Endodermal cell (in vitro differentiated cells): Measurements from ENCODE around the gene GART. TPM values are rescaled to one million over a fixed set of nuclear protein-coding genes. Genes with fewer than 3 reads are reported as not detected.
"Not testable (repeated sequence)": the region's sequence is repeated elsewhere in the genome, so short reads cannot be mapped to it uniquely, and the experiment has no call there.

Experiments used
- DNase-seq: peaks from one replicate; pipeline ENCODE4 v3.0.0-alpha.2; 2017
- H3K27ac ChIP-seq: 2 replicates; pipeline ENCODE4 v1.5.1; 2013; ENCODE audit warnings: mild to moderate bottlenecking, low read depth, low read length, moderate library complexity
- H3K27me3 ChIP-seq: 2 replicates; pipeline ENCODE4 v1.6.1; 2013; ENCODE audit warnings: mild to moderate bottlenecking, low read length, moderate library complexity; ENCODE audit not compliant: insufficient read depth, control insufficient read depth, poor library complexity, severe bottlenecking
- H3K36me3 ChIP-seq: 2 replicates; pipeline ENCODE4 v1.7.0; 2013; ENCODE audit warnings: mild to moderate bottlenecking, low read length, moderate library complexity; ENCODE audit not compliant: control insufficient read depth, insufficient read depth
- H3K4me1 ChIP-seq: one replicate; pipeline ENCODE4 v1.7.0; 2013; ENCODE audit warnings: low read length; ENCODE audit not compliant: control insufficient read depth, insufficient read depth
- H3K4me3 ChIP-seq: 2 replicates; pipeline ENCODE4 v1.5.1; 2013; ENCODE audit warnings: mild to moderate bottlenecking, low read length, moderate library complexity
- H3K9ac ChIP-seq: 2 replicates; pipeline ENCODE4 v1.6.1; 2013; ENCODE audit warnings: mild to moderate bottlenecking, low read length, moderate library complexity; ENCODE audit not compliant: poor library complexity, severe bottlenecking; ENCODE audit errors: extremely low read depth
- H3K9me3 ChIP-seq: 2 replicates; pipeline ENCODE4 v1.6.1; 2013; ENCODE audit warnings: mild to moderate bottlenecking, low read length, moderate library complexity; ENCODE audit not compliant: control insufficient read depth
- H3K27ac Mint-ChIP-seq: 2 replicates; pipeline ENCODE4 v1.8.0; 2020; ENCODE audit warnings: mixed read lengths
- H3K27me3 Mint-ChIP-seq: 2 replicates; pipeline ENCODE4 v1.8.0; 2021; ENCODE audit warnings: mild to moderate bottlenecking, mixed read lengths; ENCODE audit not compliant: insufficient read depth
- H3K36me3 Mint-ChIP-seq: 2 replicates; pipeline ENCODE4 v1.8.0; 2020; ENCODE audit warnings: low read depth, mixed read lengths
- H3K4me1 Mint-ChIP-seq: 2 replicates; pipeline ENCODE4 v1.8.0; 2020; ENCODE audit warnings: mixed read lengths
- H3K4me3 Mint-ChIP-seq: 2 replicates; pipeline ENCODE4 v1.8.0; 2020; ENCODE audit warnings: mild to moderate bottlenecking, moderate library complexity, mixed read lengths
- H3K9me3 Mint-ChIP-seq: 2 replicates; pipeline ENCODE4 v1.8.0; 2020; ENCODE audit warnings: mild to moderate bottlenecking, mixed read lengths
- WGBS, 2 experiments: methylation state at CpG; one replicate each; pipeline versions ENCODE4 v1.1.5 to v1.1.7; 2013; ENCODE audit warnings: missing lambda C conversion rate in 2 of 2, mixed read lengths in 1 of 2; ENCODE audit not compliant: insufficient coverage in 1 of 2, insufficient read length in 1 of 2; 5-methylcytosine and 5-hydroxymethylcytosine counted together
- total RNA-seq, 2 donors: library from RNA; stranded (reverse); fragmentation: NEBNext Ultra II Directional in 1 of 2; extraction: Animal tissue kit (Norgen Biotek cat#: 25700) in 1 of 2; gene quantifications; 2 replicates in 1 of 2; 3 replicates in 1 of 2; pipeline ENCODE4 v1.2.1, GENCODE V29; 2021
- TF ChIP-seq, protein P1 (sequence below): fragments of 200-600 bp; sonication (generic); conservative IDR thresholded peaks from 2 replicates; pipeline ENCODE4 v1.5.0; 2021; ENCODE audit warnings: antibody characterized with exemption, mild to moderate bottlenecking

The GART gene
- total RNA-seq, 2 donors from 2014 or later = 125 to 150 TPM

DNA sequence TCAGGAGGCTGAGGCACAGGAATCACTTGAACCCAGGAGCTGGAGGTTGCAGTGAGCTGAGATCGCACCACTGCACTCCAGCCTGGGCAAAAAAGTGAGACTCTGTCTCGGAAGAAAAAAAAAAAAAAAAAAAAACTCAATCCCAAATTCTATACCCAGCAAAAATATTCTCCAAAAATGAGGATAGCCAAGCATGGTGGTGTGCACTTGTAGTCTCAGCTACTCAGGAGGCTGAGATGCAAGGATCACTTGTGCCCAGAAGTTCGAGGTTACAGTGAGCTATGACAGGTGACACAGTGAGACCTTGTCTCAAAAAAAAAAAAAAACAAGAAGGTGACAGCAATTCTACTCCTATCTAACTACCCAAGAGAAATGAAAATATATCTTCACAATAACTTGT is 68.6 kb downstream of the GART start:
- Mint-ChIP-seq H3K4me3 (no peak overlapping the region), H3K9me3 (peaks cover 9% of the 10 kb centered on the region), H3K27ac (no peak overlapping the region), H3K36me3 (peaks cover 17% of the 10 kb centered on the region), H3K27me3 (no peaks in the 10 kb centered on the region), H3K4me1 (peaks cover 2% of the 10 kb centered on the region)
- DNase-seq = no peak
- peaks cover 7% of the 10 kb centered on the region for H3K36me3 ChIP-seq
- no peaks in the 10 kb centered on the region for H3K27me3 ChIP-seq
- TF ChIP-seq, protein P1, sequence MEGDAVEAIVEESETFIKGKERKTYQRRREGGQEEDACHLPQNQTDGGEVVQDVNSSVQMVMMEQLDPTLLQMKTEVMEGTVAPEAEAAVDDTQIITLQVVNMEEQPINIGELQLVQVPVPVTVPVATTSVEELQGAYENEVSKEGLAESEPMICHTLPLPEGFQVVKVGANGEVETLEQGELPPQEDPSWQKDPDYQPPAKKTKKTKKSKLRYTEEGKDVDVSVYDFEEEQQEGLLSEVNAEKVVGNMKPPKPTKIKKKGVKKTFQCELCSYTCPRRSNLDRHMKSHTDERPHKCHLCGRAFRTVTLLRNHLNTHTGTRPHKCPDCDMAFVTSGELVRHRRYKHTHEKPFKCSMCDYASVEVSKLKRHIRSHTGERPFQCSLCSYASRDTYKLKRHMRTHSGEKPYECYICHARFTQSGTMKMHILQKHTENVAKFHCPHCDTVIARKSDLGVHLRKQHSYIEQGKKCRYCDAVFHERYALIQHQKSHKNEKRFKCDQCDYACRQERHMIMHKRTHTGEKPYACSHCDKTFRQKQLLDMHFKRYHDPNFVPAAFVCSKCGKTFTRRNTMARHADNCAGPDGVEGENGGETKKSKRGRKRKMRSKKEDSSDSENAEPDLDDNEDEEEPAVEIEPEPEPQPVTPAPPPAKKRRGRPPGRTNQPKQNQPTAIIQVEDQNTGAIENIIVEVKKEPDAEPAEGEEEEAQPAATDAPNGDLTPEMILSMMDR = no peak
- H3K4me1 ChIP-seq = no peaks in the 10 kb centered on the region
- H3K4me3 ChIP-seq = no peak overlapping the region
- H3K9ac ChIP-seq = no peak overlapping the region
- no peak overlapping the region for H3K27ac ChIP-seq
- 100% methylated on average over 3 of the region's 3 CpGs; no CpG with 5 or more reads in 1 of the 2 experiments for WGBS, 2 experiments
- no peaks in the 10 kb centered on the region for H3K9me3 ChIP-seq

DNA sequence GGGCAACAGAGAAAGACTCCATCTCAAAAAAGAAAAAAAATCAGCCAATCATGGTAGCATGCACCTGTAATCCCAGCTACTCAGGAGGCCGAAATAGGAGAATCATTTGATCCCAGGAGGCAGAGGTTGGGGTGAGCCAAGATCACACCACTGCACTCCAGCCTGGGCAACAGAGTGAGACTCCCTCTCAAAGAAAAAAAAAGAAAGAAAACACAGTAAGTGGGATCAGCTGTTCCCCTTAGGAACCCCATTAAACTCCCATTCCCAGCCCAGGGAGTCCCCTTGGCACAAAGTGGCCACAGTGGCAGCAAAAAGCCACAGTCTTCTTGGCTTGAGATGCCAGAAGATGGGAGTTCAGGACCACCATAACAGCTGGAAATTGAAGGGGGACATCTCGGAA is 71.2 kb downstream of the GART start:
- Mint-ChIP-seq H3K36me3 (peaks cover 17% of the 10 kb centered on the region), H3K27me3 (no peaks in the 10 kb centered on the region), H3K9me3 (peaks cover 9% of the 10 kb centered on the region), H3K4me3 (no peak overlapping the region), H3K4me1 (no peaks in the 10 kb centered on the region), H3K27ac (no peak overlapping the region)
- Histone ChIP-seq H3K9me3 (no peaks in the 10 kb centered on the region), H3K27me3 (no peaks in the 10 kb centered on the region), H3K27ac (no peak overlapping the region), H3K4me3 (no peak overlapping the region), H3K9ac (no peak overlapping the region), H3K36me3 (peaks cover 21% of the 10 kb centered on the region), H3K4me1 (no peaks in the 10 kb centered on the region)
- WGBS, 2 experiments = 100% methylated on average over 2 of the region's 2 CpGs
- TF ChIP-seq, protein P1 = no peak
- no peak for DNase-seq

DNA sequence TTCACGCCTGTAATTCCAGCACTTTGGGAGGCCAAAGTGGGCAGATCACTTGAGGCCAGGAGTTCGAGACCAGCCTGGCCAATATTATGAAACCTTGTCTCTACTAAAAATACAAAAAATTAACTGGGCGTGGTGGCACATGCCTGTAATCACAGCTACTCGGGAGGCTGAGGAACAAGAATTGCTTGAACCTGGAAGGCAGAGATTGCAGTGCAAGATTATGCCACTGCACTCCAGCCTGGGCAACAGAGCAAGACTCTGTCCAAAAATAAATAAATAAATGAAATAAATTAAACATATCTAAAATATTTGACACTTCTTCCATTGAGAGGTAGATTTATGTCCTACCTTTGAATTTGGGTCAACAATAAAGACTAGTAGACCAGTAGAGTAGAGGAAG is 72.7 kb downstream of the GART start:
- 91 to 97% methylated on average over 4 of the region's 4 CpGs for whole genome bisulfite sequencing, 2 experiments
- not testable (repeated sequence) for H3K4me3 ChIP-seq, H3K4me1 ChIP-seq, DNase-seq, H3K27ac Mint-ChIP-seq, H3K9me3 Mint-ChIP-seq, H3K4me1 Mint-ChIP-seq, H3K4me3 Mint-ChIP-seq, H3K27ac ChIP-seq, H3K9me3 ChIP-seq, H3K27me3 ChIP-seq, H3K27me3 Mint-ChIP-seq, H3K9ac ChIP-seq
- H3K36me3 ChIP-seq = peaks cover 33% of the 10 kb centered on the region
- H3K36me3 Mint-ChIP-seq = peaks cover 22% of the 10 kb centered on the region
